Heart left ventricle (tissue), 16 donors: Measurements from ENCODE around the gene RNF207. TPM values are rescaled to one million over a fixed set of nuclear protein-coding genes. Genes with fewer than 3 reads are reported as not detected.
A peak's percentile ranks its signal among the peaks of the same experiment; 100 is the strongest.

Experiments
- ATAC-seq, 4 donors: fragments of 200-7000 bp; cut with Tn5 transposase; one replicate each; pipeline ENCODE4 v1.9.1; 2020 to 2022; ENCODE audit warnings: moderate library complexity in 4 of 4, mild to moderate bottlenecking in 3 of 4, moderate number of reproducible peaks in 1 of 4
- DNase-seq, 5 donors: peaks; one replicate each; pipeline ENCODE4 v3.0.0-alpha.2; 2020
- H3K27ac ChIP-seq, 12 donors: fragments of 200-600 bp; sonication (generic) in 4 of 12; one replicate each; pipeline versions ENCODE4 v1.5.0 to v1.8.0; 2016 to 2022; ENCODE audit warnings: mild to moderate bottlenecking in 2 of 12
- H3K27me3 ChIP-seq, 9 donors: fragments of 200-600 bp; sonication (generic) in 2 of 9; one replicate each; pipeline versions ENCODE4 v1.5.1 to v1.8.0; 2016 to 2022; ENCODE audit warnings: mild to moderate bottlenecking in 3 of 9
- H3K36me3 ChIP-seq, 9 donors: fragments of 200-600 bp; sonication (generic) in 2 of 9; one replicate each; pipeline versions ENCODE4 v1.5.0 to v1.8.0; 2018 to 2022; ENCODE audit warnings: mild to moderate bottlenecking in 2 of 9
- H3K4me1 ChIP-seq, 12 donors: fragments of 200-600 bp; sonication (generic) in 4 of 12; one replicate each; pipeline versions ENCODE4 v1.5.0 to v1.8.0; 2016 to 2022; ENCODE audit warnings: mild to moderate bottlenecking in 3 of 12
- H3K4me3 ChIP-seq, 12 donors: fragments of 200-600 bp; sonication (generic) in 4 of 12; one replicate each; pipeline versions ENCODE4 v1.5.0 to v1.8.0; 2017 to 2022; ENCODE audit warnings: mild to moderate bottlenecking in 9 of 12, moderate library complexity in 4 of 12
- H3K9me3 ChIP-seq, 12 donors: fragments of 200-600 bp; sonication (generic) in 4 of 12; one replicate each; pipeline versions ENCODE4 v1.5.0 to v1.8.0; 2016 to 2022; ENCODE audit warnings: mild to moderate bottlenecking in 1 of 12
- POLR2A ChIP-seq, 2 donors: fragments of 450-650 bp; IDR thresholded peaks; one replicate each; pipeline ENCODE4 v1.6.1; 2017; ENCODE audit warnings: antibody characterized with exemption in 2 of 2, mild to moderate bottlenecking in 2 of 2, moderate library complexity in 2 of 2
- WGBS, 4 donors: extraction: QIAGEN DNeasy Blood & Tissue Kit in 2 of 4; methylation state at CpG; one replicate each; pipeline versions ENCODE4 v1.1.5 to v1.1.7; 2013 to 2018; 5-methylcytosine and 5-hydroxymethylcytosine counted together
- intact Hi-C, 10 donors: fragments of 100-400 bp; cut with DNase I; formaldehyde crosslinking; loops; one replicate each; pipeline versions ENCODE4 v1.11.1 to v1.14.2; 2022
- polyA plus RNA-seq, 2 donors: library from polyadenylated mRNA; stranded (reverse); fragments of 200-250 nt; gene quantifications; one replicate each; pipeline ENCODE4 v1.2.3, GENCODE V29; 2013
- total RNA-seq, 9 donors: library from RNA; depleted of rRNA in 2 of 9; stranded (reverse); fragments of >200 nt in 2 of 9; fragmentation: NEBNext Ultra II Directional in 3 of 9; extraction: Animal tissue kit (Norgen Biotek cat#: 25700) in 3 of 9; gene quantifications; one replicate each; pipeline versions ENCODE4 v1.1.0 to v1.2.4, GENCODE V29; 2016 to 2023
- TF ChIP-seq, protein P1 (sequence below), 12 donors: fragments of 200-600 bp; sonication (generic) in 4 of 12; IDR thresholded peaks; one replicate each; pipeline versions ENCODE4 v1.5.0 to v1.8.0; 2018 to 2022; ENCODE audit warnings: antibody characterized with exemption in 12 of 12, mild to moderate bottlenecking in 5 of 12
- donor health status: ischemic (EF 13 %, LVEDD 7.1; RV severe dilation, severe dysfunction).
- donor health status: healthy with polysubstance abuse.
- donor health status: DM: no; HTN: yes; CAD: no.
- donor health status: DM: no; HTN: no; CAD: no.
- donor health status: ischemic (EF 25% LVEDD 6.9; RV normal size, moderate dysfunction).
- donor health status: ischemic (EF 25% LVEDD 5.7; RV mildly dilated, moderate dysfunction).
- donor health status: healthy.
- donor health status: DM: yes; HTN: yes; CAD: no.
- donor health status: ischemic (EF 35%, LVEDD 5.7; RV mildly dilated, moderate dysfunction).
- donor health status: nonischemic (EF 11% LVEDD 7.7; RV severe dilation, severe dysfunction).
- donor health status: DM: yes; HTN: yes; CAD: no.
- donor health status: PGD.
- donor health status: ischemic (EF 29% LVEDD 5.4; RV normal size, mild dysfunction).
- donor health status: nonischemic (EF 23%, LVEDD 6.1; RV moderate dilation, normal function).

The RNF207 gene
- total and polyA plus RNA-seq, 11 donors = 10.6 to 126 (median 58.2) TPM

DNA sequence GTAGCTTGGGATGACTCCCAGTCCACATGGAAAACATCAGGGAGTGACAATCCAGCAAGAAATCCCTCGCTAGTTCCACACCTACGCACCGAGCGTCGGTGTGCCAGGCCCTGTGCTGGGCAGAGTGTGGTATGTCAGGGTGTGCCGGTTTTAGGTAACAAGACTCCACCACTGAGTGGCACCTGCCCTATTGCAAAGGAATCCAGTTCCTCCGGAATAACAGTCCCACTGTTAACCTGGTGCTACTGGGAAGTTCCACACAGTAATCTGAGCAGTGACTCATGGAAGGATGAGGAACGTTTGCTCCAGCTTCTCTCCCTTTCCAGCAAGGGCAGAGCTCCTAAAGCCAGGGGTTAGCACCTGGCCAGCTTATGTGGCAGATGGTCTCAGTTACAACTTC is 14.3 kb downstream of the RNF207 start:
- H3K4me1 ChIP-seq = peaks cover 0 to 40% (median 31%) of the 10 kb centered on the region in 12 donors
- no peaks in the 10 kb centered on the region for H3K9me3 ChIP-seq
- intact Hi-C loops = no loop called here
- no peak overlapping the region for H3K27ac ChIP-seq
- H3K4me3 ChIP-seq = no peak overlapping the region
- no peaks in the 10 kb centered on the region for H3K27me3 ChIP-seq
- no peak for ATAC-seq
- TF ChIP-seq, protein P1, sequence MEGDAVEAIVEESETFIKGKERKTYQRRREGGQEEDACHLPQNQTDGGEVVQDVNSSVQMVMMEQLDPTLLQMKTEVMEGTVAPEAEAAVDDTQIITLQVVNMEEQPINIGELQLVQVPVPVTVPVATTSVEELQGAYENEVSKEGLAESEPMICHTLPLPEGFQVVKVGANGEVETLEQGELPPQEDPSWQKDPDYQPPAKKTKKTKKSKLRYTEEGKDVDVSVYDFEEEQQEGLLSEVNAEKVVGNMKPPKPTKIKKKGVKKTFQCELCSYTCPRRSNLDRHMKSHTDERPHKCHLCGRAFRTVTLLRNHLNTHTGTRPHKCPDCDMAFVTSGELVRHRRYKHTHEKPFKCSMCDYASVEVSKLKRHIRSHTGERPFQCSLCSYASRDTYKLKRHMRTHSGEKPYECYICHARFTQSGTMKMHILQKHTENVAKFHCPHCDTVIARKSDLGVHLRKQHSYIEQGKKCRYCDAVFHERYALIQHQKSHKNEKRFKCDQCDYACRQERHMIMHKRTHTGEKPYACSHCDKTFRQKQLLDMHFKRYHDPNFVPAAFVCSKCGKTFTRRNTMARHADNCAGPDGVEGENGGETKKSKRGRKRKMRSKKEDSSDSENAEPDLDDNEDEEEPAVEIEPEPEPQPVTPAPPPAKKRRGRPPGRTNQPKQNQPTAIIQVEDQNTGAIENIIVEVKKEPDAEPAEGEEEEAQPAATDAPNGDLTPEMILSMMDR (IDR thresholded peaks at IDR 0.05) = no peak
- TF ChIP-seq POLR2A (IDR thresholded peaks at IDR 0.05) = no peak
- WGBS, 4 donors = 74 to 86% (median 83%) methylated on average over 8 of the region's 8 CpGs
- DNase-seq = no peak
- peaks cover 0 to 81% (median 44%) of the 10 kb centered on the region in 9 donors for H3K36me3 ChIP-seq

DNA sequence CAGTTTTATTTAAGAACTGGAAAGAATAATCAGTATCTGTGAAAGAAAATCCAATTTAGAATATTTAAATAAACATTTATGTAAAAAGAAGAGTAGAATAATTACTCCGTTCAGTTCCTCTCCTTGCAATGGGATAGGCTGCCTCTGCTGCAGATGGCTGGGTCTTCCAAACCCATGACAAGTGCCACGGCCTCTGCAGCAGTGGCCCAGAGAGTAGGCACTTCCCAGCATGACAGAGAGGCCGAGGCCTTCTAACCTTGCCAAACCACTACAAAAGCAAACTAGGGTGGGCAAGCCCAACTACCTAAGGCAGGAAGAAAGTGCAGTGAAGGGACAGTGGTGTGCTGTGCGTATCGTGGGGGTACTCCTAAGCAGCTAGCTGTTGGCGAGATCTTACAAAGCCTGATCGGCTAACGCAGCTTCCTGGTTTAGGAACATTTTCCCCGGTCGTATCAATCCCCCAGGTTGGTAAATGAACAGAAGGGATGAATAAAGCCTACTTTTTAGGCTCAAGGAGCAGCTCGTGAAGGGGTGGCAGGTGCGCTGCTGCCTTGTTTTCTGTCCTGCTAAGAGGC is 15.4 kb downstream of the RNF207 start:
- peaks cover 0 to 49% (median 33%) of the 10 kb centered on the region in 12 donors for H3K4me1 ChIP-seq
- no peaks in the 10 kb centered on the region for H3K27me3 ChIP-seq
- peak overlapping the region in 4 of 12 donors; percentile 4 to 78 (median 40) for H3K27ac ChIP-seq
- peaks cover 0 to 81% (median 49%) of the 10 kb centered on the region in 9 donors for H3K36me3 ChIP-seq
- H3K9me3 ChIP-seq = no peaks in the 10 kb centered on the region
- ATAC-seq (no peak), DNase-seq (no peak)
- intact Hi-C loops = no loop called here
- no peak for TF ChIP-seq POLR2A (IDR thresholded peaks at IDR 0.05)
- TF ChIP-seq, protein P1 (IDR thresholded peaks at IDR 0.05) = no peak
- no peak overlapping the region for H3K4me3 ChIP-seq
- WGBS, 4 donors = 82 to 93% (median 90%) methylated on average over 12 of the region's 12 CpGs

DNA sequence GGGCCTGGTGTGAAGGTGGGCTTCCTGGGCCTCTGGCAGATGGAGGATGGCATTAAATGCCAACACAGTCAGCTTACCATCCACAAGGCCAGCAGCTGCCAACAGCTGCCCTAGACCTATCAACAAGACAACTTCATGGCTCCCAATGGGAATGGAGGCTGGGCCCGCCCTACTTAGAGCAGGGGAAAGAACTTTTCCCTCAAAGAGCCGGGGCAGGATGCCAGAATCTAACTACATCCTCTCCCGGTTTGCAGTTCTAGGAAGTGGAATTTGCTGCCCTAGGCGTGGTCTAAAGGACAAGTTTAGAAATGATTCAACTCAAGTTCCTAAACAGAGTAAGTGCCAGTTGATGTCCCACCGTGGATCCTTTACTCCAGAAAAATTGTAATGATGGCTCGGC is 16.7 kb downstream of the RNF207 start:
- no peaks in the 10 kb centered on the region for H3K27me3 ChIP-seq
- ATAC-seq = peak; percentile 69 to 80 (median 75)
- intact Hi-C loops = loop anchor here in 1 of 10 donors (2.0 kb wide), 1 partner anchor 14 kb away; no protein-coding TSS in a partner anchor
- 3 to 45% (median 9%) methylated on average over 5 to 6 of the region's 6 CpGs for WGBS, 4 donors
- H3K36me3 ChIP-seq = peaks cover 0 to 83% (median 61%) of the 10 kb centered on the region in 9 donors
- no peak overlapping the region for H3K4me3 ChIP-seq
- H3K4me1 ChIP-seq = peaks cover 0 to 49% (median 33%) of the 10 kb centered on the region in 12 donors
- peak in 4 of 5 donors; percentile 82 to 91 (median 86) for DNase-seq
- TF ChIP-seq POLR2A (IDR thresholded peaks at IDR 0.05) = no peak
- TF ChIP-seq, protein P1 (IDR thresholded peaks at IDR 0.05) = no peak
- H3K9me3 ChIP-seq = no peaks in the 10 kb centered on the region
- H3K27ac ChIP-seq = peak overlapping the region; percentile 7 to 80 (median 70)

DNA sequence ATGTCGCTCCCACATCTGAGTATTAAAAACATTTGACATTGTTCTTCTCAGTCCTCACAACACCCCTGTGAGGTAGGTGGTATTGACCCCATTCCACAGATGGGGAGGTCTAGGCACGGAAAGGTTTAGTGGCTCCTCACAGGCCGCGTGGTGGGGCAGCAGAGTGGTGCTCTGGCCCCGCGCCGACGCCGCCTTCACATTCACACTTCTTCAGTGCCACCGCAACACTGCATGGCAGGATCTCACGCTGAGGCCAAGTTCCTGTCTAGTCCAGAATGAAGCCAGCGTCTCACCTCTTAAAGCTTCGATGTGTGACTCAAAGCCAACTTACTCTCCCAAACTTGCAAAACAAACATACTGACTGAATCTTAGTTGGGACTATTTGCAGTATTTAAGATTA is 17.7 kb downstream of the RNF207 start:
- intact Hi-C loops = loop anchor here in 1 of 10 donors (2.0 kb wide), 1 partner anchor 15 kb away; no protein-coding TSS in a partner anchor
- Histone ChIP-seq H3K9me3 (no peaks in the 10 kb centered on the region), H3K27ac (peak overlapping the region in 11 of 12 donors; percentile 7 to 80 (median 71)), H3K4me1 (peaks cover 0 to 49% (median 33%) of the 10 kb centered on the region in 12 donors), H3K4me3 (no peak overlapping the region), H3K36me3 (peaks cover 0 to 83% (median 69%) of the 10 kb centered on the region in 9 donors), H3K27me3 (no peaks in the 10 kb centered on the region)
- DNase-seq = peak in 2 of 5 donors; percentile 77 to 80
- no peak for TF ChIP-seq POLR2A (IDR thresholded peaks at IDR 0.05)
- TF ChIP-seq, protein P1 (IDR thresholded peaks at IDR 0.05) = no peak
- WGBS, 4 donors = 64 to 90% (median 70%) methylated on average over 13 of the region's 13 CpGs
- ATAC-seq = peak; percentile 56 to 72 (median 69)
